Measurements from ENCODE around the gene AUTS2.

The AUTS2 gene

DNA sequence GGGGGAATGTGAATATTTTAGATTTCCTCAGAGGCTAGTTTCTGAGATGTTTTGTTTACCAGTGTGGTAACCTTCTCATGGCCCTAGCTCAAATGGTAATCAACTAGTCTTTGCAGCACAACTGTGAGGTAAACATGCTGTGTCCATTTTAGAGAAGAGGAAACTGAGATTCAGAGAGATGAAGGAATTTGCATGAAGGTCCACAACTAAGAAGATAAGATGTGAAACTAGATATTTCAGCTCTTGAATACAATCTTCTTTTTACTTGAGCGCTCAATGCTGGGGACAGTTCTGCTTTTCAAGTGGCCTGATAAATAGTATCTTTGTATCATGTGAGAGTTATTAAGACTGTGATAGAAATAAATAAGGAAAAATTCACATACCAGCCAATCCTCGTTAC is 245.4 kb downstream of the AUTS2 start:
- DNase-seq (ENCODE audit: low read depth in 2 of 2, low spot score in 1 of 2): no peak

DNA sequence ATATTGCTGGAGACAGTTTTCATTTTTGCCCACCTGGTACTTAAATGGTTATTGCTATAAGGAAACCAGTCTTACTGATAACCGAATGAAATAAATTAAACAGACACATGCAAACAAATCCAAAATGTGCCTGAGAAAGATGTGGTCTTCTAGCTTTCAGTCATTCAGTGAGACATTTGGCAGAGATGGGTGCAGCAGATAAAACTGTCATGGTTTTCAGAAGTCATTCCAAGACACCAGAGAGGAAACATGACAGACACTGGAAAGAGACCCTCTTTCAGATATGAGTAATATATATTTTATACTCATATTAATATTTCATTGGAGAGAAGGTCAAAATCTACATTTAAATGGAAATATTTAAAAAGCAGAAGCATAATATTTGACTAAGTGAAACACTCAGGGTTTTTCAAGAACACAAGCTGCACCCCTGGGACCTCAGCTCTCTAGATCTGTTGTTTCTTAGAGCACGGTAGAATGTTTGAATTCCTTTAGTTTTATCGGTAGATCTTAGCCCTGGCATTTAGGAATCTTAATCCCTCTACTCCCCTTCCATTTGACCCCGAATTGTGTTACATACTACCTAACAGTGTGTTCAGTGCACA is 246.1 kb downstream of the AUTS2 start:
- no peak for DNase-seq (ENCODE audit: low read depth in 2 of 2, low spot score in 1 of 2)

DNA sequence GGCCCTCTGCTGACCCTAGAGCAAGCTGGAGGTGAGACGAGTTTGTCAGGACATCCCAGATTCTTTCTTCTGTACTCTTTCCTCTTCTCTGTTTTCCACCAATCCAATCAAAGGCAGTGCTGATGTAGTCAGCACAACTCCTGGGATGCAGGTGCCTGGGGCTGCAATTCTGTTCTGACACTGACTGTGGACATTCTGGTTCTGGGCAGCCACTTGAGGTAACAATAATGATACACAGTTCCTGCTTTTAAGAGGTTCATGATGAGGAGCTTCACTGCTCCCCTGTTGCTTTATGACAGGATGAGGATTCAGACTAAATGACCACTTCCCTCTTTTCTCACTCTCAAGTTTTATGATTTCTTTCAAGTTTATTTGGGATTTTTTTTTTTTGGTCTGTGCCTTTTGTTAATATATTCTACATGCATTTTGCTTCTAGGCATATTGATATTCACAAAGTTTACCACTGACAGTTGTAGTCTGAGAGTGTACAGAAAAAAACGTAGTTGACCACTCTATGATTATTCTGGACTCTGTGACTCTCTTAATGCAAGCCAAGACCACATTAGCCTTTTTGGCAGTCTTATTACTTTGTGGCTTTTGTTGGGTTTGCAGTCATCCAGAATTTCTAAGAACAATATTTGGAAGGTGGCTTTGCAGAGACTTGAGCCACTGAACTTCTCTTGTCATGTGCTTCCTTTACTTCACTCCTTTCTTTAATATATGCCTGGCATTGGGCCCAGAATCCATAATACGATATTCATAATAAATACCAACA is 247.6 kb downstream of the AUTS2 start:
- no peak for DNase-seq (ENCODE audit: low read depth in 2 of 2, low spot score in 1 of 2)

DNA sequence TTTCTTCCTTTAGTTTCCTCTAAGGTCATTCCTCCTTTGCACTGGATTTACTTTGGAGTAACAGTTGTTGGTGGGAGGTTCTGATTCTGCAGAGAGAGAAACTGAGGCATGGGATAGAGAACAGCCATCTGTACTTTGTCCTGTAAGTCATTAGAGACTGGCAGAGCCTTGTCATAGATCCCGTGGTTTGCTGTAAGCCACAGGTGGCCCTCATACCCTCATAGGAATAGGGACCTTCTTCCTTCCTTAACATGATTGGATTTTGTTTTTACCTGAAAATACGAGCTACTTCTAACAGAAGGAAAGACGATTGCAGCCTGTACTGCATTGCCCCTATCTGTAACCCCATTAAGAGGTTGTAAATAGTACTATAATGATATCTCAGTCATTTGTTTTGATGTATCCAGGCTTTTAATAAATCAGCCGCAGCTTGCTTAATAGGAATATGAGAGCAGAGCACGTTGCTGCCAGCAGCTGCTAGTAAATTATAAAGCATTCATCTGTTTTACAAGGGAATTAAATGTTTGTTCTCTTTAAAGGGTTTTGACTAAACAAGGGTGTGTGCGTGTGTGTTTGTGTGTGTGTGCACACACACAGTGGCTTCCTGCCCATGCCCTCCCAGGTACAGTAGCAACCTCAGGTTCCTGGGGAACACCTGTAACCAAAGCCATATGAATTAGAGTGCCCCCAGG is 249.8 kb downstream of the AUTS2 start:
- no peak for DNase-seq (ENCODE audit: low read depth in 2 of 2, low spot score in 1 of 2)

DNA sequence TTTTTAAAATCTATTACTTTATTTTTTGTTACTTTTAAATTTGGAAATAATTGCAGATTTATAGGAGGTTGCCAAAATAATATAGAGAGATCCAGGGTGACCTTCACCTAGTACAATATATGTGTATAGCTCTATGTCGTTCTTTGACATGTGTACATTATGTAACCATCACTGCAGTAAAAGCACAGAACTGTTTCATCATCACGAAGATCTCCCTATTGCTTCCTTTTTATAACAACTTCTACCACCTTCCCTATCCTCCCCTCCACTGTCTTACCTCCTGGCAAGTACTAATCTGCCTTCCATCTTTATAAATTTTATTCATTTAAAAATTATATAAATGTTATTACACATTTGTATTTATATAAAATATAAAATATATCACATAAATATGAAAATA is 251.0 kb downstream of the AUTS2 start:
- no peak for DNase-seq (ENCODE audit: low read depth in 2 of 2, low spot score in 1 of 2)

DNA sequence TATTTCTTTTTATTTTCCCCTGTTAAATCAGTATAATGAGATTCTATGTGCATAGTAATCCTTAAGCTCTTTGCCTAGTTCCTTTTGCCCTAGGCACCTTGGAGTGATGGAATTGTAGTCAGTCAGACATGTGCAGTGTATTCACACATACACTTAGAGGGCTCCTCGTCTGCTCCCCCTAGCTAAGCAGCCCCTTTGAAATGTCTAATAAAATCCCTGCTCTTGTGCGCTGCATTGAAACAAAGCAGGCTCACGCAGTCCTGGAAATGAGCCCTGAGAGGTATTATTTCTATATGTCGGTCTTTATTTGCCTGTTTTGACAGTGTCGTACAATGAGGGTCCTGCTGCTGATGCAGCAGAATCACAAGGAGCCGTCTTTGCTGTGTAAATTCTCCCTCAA is 258.7 kb downstream of the AUTS2 start:
- DNase-seq (ENCODE audit: low read depth in 2 of 2, low spot score in 1 of 2): no peak

DNA sequence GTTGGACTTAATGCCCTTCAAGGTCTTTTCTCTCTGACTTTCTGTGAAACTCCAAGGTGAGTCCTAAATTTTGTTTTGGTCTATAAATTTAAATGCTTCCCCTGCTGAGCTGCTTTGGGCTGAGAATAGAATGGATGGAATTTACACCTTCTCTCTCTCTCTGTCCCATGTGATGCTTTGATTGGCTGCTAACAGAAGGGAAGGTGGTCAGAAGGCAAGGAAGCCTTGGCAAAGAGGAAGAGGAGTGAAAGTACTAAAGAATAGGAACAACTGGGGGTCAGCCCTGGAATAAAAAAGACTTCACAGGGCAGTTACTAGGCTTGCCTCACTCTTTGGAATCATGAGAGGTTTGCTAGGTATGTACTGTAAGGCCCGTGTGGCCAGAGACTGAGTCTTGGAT is 260.2 kb downstream of the AUTS2 start:
- DNase-seq (ENCODE audit: low read depth in 2 of 2, low spot score in 1 of 2): no peak

DNA sequence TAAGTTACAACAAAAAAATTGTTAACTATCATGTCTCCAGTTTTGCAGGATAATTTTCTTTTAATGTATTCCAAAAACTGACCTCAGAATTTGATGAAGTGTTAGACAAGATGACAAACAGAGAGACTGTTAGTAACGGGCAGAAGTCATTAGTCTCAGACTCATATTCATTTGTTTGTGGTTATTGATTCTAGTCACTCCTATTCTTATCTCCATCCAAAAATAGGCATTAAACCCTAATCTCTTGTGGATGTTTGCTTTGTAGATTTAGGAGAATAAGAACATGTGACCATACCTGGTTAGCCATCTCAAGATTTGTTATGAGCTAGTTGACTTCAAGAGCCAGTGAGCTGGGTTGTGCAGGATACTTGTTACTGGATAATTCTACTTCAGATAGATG is 261.1 kb downstream of the AUTS2 start:
- no peak for DNase-seq (ENCODE audit: low read depth in 2 of 2, low spot score in 1 of 2)

DNA sequence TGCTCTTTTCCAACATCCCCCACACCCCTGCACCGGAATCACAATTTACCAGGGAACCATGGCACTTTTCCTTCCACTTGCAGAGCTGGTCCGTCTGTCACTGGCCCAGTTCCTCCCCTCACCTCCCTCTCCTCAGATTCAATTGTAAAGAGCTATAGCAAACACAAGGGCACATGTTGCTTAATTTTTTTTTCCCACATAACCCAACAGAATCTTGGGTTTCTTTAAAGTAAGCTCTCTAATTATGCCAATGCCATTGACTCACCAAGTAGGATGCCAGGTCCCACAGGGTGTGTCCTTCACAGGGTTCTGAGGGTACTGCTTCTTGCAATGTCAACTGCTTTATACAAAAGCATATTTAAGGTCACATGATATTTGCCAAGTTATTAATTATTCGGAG is 262.2 kb downstream of the AUTS2 start:
- no peak for DNase-seq (ENCODE audit: low read depth in 2 of 2, low spot score in 1 of 2)

DNA sequence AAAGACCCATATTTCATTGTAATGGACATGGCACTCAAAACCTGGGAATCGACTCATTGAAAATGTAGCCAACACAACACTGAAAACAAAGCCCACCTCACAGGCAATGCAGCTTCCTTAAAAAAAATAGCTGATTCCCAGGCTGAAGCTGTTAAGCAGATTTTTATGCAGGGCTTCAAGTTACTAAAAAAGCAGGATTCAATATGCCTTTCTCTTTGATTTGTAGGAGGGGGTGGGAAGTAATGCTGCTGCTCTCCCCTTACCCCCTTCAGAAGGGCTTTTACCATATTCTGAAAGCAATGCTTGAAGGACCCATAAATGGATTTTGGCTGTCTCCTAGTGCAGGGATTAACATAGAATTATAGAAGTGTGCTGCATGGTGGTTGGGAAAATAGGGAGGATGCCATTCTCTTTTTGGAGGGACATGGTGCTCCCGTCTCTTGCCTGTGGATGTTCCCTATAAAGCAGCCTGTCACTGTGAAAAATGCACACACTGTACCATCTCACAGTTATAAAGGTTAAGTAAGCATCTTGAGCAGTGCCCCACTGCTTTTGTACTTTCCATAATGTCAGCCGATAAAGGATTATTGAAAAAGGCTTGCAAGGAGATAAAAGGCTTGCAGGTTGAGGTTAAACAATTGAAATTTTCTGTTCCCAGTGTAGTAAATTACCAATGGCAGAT is 262.8 kb downstream of the AUTS2 start:
- no peak for DNase-seq (ENCODE audit: low read depth in 2 of 2, low spot score in 1 of 2)

DNA sequence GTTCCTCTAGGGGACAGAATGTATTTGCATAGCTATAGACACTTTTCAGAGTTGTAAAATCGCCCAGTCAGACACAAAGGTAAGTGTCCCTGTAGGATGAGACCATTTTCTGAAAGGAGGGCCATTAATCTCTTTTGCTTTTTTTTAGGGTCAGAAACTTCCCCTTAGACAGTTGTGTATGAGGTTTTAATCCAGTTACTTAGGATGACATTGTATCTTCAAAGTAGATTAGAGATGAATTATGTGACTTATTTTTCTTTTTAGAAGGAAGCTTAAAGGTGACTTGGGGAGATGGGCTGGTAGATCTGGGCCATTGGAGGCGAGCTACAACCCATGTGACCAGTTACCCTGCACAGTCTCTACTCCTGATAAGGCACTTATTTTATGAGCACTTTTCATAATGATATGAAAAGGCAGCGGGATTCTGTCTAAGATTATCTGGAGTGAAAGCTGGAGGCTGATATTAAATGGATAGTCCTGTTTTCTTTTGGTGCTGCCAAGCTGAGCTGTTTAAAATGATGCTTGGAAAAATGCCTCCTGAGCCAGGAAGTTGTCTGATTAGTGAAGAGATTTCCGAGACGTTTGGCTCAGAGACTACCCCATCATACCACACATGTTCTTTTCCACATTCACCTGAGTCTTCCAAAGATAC is 264.3 kb downstream of the AUTS2 start:
- no peak for DNase-seq (ENCODE audit: low read depth in 2 of 2, low spot score in 1 of 2)

DNA sequence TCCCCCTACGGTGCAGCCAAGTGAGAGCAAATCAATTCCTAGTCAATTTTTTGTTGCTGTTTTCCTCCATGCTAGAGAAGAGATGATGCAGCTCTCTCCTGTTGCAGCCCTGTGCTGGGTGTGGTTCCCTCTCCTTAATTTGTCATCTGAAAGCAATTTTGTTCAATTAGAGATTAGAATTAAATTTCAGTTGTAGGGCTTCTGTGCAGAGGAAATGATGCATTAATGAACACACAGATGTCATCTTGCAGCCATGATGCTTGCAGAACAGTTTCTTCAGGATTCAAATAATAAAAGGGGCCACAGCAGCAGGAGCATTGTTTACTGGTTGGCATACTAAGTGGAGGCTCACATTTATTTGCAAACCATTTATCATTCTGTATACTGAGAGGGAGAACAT is 266.0 kb downstream of the AUTS2 start:
- no peak for DNase-seq (ENCODE audit: low read depth in 2 of 2, low spot score in 1 of 2)

DNA sequence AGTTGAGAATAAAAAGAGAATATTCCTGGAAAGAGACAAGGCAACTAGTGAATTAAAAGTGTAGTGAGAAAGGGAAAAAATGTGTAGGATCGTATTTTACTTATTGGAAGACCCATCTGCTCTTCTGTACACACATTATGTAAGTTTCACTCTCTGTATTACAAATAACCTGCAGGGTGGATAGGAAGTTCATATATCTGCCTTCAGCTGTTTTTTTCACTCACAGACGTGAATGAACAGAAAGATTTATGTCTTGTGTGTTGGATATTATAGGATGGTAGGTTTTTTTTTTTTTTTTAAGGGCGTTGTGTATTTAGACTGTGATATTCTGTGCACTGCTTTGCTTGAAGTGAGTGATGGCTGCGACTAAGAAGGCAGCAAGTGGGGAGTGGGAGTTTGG is 266.5 kb downstream of the AUTS2 start:
- no peak for DNase-seq (ENCODE audit: low read depth in 2 of 2, low spot score in 1 of 2)

DNA sequence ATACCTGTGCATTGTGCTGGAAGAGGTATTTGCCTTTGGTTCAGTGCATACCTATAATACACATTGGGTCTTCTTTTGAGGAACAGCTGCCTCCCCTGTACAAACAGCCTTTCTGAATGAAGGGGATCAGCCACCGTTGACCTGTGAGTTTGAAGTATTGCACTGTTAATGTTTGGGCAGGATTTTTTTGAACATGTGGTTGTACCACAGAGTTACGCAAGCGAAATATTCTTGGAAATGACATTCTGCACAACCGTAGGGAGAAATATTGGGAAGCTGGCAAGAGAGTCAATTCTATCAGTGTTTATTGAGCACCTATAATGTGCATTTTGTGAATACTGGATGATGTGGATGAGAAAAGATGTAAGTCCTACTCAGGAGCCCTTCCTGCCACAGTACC is 270.6 kb downstream of the AUTS2 start:
- no peak for DNase-seq (ENCODE audit: low read depth in 2 of 2, low spot score in 1 of 2)

DNA sequence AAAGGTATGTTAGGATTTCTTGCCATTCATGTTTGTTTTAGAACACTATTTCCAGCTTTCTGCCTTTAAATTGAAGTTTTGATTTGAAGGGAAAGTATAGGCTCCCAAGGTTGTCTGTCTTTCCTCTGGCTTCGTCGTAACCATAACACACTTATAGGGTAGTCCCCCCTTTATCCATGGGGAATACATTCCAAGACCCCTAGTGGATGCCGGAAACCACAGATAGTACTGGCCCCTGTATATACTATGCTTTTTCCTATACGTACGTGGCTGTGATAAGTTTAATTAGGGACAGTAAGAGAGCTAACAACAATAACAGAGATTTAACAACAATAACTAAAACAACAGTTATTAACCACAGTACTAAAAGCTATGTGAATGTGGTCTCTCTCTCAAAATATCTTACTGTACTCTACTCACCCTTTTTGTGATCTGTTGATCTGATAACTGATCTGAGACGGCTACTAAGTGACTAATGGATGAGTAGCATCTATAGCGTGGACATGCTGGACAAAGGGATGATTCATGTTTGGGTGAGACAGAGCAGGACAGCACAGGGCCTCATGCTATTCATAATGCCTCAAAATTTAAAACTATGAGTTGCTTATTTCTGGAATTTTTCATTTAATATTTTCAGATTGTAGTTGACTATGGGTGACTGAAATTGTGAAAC is 273.1 kb downstream of the AUTS2 start:
- DNase-seq (ENCODE audit: low read depth in 2 of 2, low spot score in 1 of 2): no peak

DNA sequence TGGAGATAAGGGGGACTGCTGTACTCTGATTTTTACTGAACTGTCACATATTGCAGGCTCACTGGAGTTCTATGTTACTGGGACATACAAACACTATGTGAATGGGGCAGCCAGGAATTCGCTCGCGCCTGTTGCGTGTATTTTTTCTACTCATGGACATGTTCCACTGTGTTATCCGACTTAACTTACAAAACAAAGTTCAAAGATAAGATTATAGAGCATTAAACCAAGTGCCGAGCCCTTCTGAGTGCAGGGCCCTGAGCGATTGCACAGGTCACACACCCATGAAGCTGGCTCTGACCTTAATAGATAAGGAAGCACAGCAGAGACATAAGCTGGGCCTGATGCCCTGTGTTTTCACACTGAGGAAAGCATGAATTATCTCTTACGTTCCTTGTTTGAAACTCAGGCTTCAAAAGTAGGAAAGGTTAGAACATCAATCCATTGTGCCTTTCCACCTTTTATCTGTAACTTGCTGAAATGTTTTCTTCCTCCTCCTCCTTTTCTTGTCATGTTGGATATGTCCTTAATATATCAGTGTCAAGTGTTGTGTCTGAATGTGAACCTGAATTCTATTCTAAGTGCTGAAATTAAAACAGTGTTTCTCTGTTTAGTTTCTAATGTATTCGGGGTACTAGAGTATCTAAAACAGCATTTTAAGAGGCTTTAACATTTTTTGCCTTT is 273.8 kb downstream of the AUTS2 start:
- DNase-seq (ENCODE audit: low read depth in 2 of 2, low spot score in 1 of 2): no peak

DNA sequence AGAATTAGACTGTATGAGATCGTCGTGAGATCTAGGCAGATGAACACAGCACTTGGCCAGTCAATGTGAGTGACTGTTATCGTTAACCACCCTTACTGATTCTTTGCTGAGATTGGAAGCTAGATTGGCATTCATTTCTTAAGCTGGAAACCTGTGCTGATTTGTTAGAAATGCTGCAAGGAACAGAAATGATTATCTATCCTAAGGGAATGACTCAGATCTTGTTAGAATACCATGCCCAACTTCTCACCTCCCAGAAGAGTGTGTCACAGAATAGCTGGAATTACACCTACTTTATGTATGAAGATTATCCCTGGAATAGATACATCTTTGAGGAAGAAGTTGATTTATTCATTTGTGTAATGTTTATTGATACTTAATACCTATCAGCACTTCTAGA is 275.2 kb downstream of the AUTS2 start:
- no peak for DNase-seq (ENCODE audit: low read depth in 2 of 2, low spot score in 1 of 2)

DNA sequence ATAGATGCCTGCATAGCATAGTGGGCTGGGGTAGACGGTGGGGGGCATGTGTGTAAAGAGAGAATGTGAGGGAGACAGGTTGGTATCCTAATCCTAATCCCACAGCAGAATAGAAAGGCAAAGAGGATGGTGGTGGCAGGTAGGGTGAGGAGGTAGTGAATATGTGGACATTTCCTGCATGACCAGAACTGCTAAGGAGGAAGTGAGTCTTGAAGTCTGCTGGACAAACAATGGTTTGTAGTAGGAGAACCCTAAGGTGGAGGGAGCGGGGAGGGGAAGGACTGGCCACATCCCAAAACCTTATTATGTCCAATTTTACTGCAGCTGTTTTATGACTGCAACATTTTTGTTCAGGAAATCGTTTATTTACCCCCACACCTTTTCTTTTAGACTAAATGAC is 279.7 kb downstream of the AUTS2 start:
- no peak for DNase-seq (ENCODE audit: low read depth in 2 of 2, low spot score in 1 of 2)

DNA sequence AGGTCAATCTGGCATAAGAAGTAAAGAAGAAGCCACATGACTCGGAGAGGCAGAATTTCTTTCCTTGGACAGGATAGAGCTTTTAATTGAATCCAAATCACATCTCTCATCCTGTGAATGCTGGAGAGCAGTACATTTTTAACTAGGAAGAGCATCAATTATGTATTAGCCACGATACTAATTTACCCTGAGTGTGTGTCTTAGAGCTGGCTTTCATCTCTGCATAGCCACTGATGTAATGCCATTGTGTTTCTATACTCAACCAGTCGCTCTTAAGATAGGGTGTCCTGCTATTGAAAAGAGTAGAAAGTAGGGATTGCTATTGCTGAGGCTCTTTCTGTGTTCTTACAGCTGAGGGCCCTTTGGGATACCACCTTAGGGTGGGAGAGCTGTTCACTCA is 280.3 kb downstream of the AUTS2 start:
- DNase-seq (ENCODE audit: low read depth in 2 of 2, low spot score in 1 of 2): no peak

DNA sequence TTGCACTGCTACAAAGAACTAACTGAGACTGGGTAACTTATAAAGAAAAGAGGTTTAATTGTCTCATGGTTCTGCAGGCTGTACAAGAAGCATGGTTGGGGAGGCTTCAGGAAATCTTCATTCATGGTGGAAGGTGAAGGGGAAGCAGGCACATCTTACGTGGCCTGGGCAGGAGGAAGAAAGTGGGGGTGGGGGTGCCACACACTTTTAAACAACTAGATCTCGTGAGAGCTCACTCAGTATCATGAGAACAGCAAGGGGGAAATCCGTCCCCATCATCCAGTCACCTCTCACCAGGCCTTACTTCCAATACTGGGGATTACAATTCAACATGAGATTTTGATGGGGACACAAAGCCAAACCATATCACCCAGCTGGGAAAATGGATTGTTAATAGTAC is 281.7 kb downstream of the AUTS2 start:
- DNase-seq (ENCODE audit: low read depth in 2 of 2, low spot score in 1 of 2): no peak

All from stimulated activated CD8-positive, alpha-beta memory T cell treated with anti-CD3 and anti-CD28 coated beads, Interleukin-4, amount 100 ng/mL, for 1 hour (primary cell).